Left kidney (tissue), 8 donors: Measurements from ENCODE around the gene WRAP73. TPM values are rescaled to one million over a fixed set of nuclear protein-coding genes. Genes with fewer than 3 reads are reported as not detected.

Experiments
- DNase-seq: peaks from one replicate; pipeline ENCODE4 v3.0.0-alpha.2; 2013
- long read RNA-seq, 8 donors: transcript quantifications; one replicate each; lab custom pipeline, GENCODE V29; 2026
- polyA plus RNA-seq: library from polyadenylated mRNA; unstranded; fragments of 120-200 nt; gene quantifications from one replicate; pipeline ENCODE4 v1.2.1, GENCODE V29; 2013; ENCODE audit not compliant: insufficient read length

WRAP73 gene, protein sequence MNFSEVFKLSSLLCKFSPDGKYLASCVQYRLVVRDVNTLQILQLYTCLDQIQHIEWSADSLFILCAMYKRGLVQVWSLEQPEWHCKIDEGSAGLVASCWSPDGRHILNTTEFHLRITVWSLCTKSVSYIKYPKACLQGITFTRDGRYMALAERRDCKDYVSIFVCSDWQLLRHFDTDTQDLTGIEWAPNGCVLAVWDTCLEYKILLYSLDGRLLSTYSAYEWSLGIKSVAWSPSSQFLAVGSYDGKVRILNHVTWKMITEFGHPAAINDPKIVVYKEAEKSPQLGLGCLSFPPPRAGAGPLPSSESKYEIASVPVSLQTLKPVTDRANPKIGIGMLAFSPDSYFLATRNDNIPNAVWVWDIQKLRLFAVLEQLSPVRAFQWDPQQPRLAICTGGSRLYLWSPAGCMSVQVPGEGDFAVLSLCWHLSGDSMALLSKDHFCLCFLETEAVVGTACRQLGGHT
- polyA plus RNA-seq, result 17.8 TPM
- long read RNA-seq, donor 1, transcript WRAP73-201 (12 exons, 1,665 nt), result major isoform, 7 of 32 reads
- long read RNA-seq, donor 1, partial matches to known transcripts, result 23 of 32 reads
- long read RNA-seq, donor 1, other reads (novel, unspliced or antisense), result 0 of 32 reads
- long read RNA-seq, donor 2, partial matches to known transcripts, result 0 of 3 reads
- long read RNA-seq, donor 2, other reads (novel, unspliced or antisense), result 0 of 3 reads
- long read RNA-seq, donor 3, partial matches to known transcripts, result 11 of 13 reads
- long read RNA-seq, donor 3, other reads (novel, unspliced or antisense), result 0 of 13 reads
- long read RNA-seq, donor 4, result 0 reads
- long read RNA-seq, donor 5, transcript WRAP73-201 (12 exons, 1,665 nt), result major isoform, 12 of 31 reads
- long read RNA-seq, donor 5, partial matches to known transcripts, result 15 of 31 reads
- long read RNA-seq, donor 5, other reads (novel, unspliced or antisense), result 0 of 31 reads
- long read RNA-seq, donor 6, transcript WRAP73-201 (12 exons, 1,665 nt), result major isoform, 5 of 16 reads
- long read RNA-seq, donor 6, partial matches to known transcripts, result 11 of 16 reads
- long read RNA-seq, donor 6, other reads (novel, unspliced or antisense), result 0 of 16 reads
- long read RNA-seq, donor 7, partial matches to known transcripts, result 10 of 16 reads
- long read RNA-seq, donor 7, other reads (novel, unspliced or antisense), result 0 of 16 reads
- long read RNA-seq, donor 8, partial matches to known transcripts, result 5 of 10 reads
- long read RNA-seq, donor 8, other reads (novel, unspliced or antisense), result 0 of 10 reads

DNA sequence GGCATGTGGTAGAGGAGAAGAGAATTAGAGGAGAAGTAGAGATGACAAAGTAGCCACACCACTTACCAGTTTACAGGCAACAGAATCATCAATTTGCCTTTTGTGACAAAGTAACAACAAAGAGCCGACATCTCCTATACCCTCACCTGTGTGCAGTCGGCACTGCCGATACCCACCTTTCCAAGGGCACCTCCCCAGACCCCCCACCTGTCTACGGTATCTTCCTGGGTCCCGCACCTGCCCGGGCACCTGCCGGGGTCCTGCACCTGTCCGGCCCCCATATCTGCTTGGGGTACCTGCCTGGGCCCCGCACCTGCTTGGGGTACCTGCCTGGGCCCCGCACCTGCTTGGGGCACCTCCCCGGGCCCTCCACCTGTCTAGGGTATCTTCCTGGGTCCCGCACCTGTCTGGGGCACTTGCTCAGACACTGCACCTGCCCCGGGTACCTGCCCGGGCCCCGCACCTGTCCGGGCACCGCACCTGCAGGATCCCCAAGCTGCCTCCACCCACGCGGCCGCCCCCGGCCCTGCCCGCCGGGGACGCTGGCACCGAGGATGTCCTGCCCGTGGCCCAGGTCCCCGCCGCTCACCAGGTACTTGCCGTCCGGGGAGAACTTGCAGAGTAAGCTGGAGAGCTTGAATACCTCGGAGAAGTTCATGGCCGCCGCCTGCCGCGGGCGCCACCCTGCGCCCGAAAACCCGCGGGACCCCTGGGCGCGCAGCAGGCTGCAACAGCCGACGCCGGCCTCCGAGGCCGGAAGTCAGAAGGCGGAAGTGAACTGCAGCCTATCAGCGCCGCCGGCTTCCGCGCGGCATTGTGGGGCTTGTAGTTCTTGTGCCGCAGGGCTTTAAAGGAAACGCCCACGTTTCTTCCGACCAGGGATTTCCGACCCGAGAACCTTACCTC is at the start of gene WRAP73:
TSS of gene WRAP73 (minus strand) at position 762 of the 906 bp plus-strand sequence. CDS start at position 658, 104 bp downstream.
- DNase-seq, result peak; percentile 86

DNA sequence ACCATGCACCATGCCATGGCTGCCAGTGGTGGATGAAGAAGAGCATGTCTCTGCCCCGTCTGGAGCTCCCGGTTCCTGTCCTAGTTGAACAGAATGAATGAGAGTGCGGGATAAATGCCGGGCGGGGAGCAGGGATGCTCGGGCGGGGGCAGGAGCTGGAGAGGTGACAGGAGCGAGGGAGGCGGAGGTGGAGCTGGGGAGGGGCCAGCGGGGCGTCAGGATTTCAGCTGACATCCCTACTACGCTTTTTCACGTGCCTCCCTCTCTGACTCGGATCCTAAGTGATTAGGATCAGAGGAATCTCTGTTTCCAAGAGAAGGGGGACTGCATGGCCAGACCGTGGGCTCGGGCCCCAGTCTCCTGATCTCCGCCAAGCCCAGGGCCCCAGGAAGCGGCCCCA is 49.7 kb upstream of the WRAP73 start:
- no peak for DNase-seq

DNA sequence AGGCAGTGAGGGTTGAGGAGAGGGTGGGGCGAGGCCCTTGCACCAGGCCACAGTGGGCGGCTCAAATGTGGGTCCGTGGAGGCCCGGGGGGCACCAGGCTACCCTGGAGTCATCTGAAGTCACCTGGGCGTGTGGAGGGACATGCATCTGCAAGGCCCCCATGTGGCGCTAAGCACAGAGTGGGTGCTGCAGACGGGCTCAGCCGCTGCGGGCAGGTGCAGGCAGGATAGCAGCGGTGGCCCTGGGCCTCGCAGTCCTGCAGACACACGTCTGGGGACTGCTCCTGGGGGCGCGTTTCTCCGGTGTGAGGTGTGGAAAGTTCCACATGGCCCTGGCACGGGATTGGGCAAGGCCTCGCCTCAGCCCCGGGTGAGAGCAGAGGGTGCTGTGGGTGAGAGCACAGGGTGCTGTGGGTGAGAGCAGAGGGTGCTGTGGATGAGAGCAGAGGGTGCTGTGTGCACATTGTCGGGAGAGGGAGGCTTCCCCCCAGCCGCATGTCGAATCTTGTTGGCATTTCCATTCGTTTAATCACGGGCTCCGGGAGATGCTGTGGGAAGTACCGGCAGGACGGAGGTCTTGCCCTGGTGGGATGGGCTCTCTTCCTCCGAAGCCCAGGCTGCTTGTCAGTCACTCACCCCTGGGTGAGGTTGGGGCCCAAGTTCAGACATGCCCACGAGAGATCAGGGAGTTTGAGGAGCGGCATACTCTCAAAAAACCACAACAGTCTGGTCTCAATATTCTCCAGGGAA is 48.9 kb upstream of the WRAP73 start:
- no peak for DNase-seq

DNA sequence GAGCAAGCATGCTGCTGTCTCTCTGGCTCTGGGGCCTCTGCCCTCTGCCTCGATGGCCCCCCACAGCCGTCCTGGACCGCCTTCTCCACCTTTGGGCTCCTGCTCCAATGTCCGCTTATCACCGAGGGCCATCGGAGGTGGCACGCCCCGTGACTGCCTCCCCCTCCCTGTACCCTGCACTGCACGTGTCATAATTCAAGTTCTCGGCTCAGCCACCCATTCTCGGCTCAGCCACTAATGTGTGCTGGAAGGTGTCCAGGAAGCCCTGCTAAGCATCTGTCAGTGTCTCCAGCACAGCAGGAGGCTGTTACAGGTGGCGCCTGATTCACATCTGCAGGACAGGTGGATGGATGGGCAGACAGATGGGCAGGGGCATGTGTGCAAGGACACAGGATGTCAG is 47.9 kb upstream of the WRAP73 start:
- no peak for DNase-seq

DNA sequence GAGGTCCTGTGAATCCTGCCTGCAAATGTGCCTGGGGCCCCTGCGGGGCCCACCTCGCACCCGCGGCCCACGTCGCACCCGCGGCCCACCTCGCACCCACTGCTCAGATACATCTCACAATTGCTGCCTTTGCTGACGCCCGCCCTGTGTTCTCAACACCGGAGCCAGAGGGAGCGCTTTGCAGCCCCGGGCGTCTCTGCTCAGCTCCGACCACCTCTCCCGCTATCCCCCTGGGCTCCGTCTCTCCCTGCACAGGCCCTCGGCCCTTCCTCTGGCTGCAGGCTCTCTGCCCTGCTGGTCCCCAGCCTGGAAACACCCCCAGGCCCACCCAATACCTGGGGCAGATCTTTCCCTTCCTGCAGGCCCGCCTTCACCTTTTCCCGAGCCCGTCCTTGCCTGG is 47.2 kb upstream of the WRAP73 start:
- DNase-seq, result no peak

DNA sequence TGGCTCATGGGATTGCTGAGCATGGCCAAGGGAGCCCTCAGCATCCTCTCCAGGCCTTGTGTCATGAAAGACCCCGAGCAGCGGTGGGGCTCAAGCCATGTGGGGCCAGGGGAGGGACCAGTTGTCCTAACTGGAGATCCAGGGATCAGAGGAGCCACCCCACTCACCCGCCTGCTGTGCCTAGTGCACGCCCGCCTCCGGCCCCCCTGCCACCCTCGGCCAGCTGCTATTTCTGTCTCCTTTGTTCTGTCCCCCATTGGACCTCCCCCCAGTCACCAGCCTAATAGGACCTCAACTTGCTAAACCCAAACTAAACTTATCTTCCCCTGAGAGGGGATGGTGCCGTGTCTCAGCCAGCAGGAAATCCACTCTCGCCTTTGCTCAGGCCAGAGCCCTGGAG is 46.8 kb upstream of the WRAP73 start:
- DNase-seq, result no peak

DNA sequence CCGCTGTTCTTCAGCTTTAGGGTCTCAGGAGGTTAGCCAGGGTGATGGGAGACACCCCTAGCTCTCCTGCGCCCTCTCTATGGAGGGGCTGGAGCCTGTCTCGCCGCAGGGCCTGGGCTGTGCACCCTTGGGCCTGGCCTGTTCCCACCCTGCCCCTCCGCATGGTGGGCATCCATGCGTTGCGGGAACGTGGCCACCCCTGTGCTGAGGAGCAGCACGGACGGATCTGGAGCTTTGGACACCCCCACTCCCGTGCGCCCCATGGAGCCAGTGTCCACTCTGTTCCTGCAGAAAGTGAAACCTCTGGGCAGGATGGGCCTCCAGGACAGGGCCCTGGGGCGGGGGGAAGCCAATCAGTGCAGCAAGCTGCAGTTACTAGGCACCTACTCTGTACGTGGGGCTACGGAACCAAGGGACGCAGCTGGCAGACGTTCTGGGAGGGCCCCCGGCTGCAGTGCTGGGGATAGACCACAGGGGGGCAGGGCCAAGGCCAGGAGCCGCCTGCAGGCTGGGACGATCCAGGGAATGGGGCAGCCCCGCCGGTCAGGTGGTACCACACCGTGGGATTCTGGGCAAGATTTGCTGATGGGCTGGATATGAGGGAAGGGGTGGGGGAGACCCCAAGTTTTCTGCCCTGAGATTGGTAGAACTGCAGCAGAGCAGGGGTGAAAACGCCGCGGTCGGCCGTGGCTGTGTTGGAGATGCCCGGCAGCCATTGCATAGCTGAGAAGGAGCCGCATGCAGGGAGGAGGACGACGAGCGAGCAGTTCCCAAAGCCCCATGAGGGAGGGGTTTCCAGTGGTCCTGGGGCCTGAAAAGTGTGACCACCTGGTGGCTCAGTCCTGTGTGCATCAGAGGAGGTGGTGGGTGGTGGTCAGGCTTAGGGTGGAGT is 45.7 kb upstream of the WRAP73 start:
- no peak for DNase-seq

DNA sequence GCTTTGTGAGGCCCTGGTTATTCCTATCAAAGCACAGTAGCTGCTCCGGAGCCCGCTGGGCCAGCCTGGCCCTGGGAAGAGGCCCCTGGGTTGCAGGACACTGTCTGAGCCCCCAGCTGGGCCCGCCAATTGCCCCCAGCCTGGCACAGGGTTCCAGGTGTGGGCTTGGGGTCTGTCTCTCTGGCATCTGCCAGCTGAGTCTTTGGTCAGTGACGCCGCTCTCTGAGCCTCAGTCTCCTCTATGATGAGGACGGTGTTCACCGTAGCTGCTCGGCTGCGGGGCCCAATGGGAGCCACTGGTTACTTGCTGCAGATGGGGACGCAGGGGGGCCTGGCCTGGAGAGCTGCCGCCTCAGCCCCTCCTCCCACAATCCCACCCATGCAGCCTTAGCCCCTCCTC is 43.4 kb upstream of the WRAP73 start:
- DNase-seq, result no peak

DNA sequence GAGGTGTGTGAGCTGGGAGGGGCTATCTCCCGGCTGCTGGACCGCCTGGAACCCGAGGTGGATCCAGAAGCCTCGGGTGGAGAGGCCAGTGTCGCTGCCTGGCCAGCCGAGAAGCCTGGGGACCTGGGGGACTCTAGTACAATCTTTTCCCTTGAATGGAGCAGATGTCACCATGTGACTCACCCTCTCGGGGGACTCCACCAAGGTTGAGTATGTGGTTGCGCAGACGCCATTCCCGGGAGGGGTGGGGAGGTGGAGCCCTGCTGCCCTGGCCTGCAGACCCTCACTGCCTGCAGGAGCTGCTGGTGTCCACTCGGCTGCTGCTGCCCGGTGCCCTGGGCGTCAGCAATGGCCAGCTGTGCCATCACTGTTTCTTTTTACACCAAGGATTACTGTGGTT is 42.7 kb upstream of the WRAP73 start:
- DNase-seq, result no peak

DNA sequence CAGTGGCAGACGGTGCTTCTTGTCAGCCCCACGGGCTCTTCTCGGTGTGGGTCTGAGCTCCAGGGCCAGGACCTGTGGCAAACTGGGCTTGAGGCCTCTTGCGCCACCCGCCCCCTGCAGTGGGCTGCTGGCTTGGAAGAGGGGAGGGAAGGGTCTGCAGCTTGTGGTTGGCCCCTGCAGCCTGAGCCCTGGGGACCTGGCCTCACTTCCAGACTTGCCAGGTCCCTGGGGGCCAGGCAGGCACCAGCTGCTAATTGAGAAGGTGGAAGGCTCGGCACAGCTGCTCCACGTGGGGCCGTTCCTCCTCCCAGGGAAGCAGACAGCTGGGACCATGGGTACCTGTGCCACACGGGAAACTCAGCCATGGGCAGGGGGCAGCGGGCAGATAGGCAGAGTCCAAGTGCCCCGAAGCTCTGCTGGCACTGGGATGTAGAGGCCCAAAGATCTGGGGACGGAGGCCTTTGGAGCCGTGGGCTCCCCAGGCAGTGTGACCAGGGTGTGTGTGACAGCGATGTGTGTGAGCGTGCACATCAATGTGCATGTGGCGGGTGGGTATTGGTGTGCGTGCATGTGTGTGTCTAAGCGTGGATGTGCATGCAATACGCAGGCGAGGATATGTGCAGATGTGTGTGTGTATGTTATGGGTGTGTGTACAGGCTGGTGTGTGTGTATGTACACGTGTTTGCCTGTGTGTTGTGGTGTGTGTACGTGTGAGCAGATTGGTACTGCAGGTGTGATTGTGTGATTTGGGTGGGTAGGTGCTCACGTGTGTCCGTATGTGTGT is 41.7 kb upstream of the WRAP73 start:
- DNase-seq, result no peak

DNA sequence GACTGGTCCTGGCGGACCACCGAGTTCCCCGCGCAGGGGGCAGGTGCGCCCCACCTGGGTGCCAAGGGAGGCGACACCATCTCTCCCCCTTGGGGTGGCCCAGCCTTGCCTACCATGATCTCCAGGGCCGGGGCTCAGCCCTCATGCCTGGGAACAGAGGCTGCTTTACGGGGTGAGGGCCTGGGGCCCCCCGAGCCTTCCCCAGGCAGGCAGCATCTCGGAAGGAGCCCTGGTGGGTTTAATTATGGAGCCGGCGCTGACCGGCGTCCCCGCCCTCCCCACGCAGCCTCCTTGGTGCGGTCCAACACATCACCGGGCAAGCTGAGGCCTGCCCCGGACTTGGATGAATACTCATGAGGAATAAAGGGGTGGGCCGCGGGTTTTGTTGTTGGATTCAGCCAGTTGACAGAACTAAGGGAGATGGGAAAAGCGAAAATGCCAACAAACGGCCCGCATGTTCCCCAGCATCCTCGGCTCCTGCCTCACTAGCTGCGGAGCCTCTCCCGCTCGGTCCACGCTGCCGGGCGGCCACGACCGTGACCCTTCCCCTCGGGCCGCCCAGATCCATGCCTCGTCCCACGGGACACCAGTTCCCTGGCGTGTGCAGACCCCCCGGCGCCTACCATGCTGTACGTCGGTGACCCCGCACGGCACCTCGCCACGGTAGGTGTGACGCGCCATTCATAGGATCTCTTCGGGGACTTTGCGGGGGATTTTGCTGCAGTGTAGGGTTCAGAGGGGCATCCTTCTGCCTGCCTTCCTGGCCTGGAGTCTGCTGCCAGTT is 40.6 kb upstream of the WRAP73 start:
- no peak for DNase-seq

DNA sequence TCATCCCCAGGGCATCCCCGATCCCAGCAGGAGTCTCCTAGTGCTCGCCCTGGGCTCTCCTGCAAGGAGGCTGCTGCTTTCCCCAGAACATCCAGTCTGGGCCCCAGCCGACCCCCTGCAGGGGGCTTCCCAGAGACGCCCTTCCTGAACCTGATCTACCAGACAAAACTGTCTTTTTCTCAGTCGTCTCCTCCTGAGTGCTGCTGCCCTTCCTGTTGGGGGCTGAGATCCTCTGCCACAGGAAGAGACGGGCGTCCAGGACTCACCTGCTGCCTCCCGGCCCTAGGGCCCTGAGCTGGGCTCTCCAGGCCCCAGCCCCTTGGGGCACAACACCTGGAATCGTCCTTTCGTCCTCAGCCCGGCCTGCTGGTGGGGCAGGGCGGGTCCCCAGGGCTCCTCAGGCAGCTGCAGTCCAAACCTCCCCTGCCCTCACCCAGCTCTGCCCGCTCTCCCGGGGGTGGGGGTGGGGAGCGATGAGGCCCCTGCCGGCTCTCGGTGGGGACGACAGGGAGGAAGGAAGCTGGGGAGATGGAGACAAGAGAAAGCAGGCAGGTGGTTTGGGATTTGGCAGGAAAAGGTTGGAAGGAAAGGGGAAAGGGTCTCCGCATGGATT is 39.3 kb upstream of the WRAP73 start:
- no peak for DNase-seq

DNA sequence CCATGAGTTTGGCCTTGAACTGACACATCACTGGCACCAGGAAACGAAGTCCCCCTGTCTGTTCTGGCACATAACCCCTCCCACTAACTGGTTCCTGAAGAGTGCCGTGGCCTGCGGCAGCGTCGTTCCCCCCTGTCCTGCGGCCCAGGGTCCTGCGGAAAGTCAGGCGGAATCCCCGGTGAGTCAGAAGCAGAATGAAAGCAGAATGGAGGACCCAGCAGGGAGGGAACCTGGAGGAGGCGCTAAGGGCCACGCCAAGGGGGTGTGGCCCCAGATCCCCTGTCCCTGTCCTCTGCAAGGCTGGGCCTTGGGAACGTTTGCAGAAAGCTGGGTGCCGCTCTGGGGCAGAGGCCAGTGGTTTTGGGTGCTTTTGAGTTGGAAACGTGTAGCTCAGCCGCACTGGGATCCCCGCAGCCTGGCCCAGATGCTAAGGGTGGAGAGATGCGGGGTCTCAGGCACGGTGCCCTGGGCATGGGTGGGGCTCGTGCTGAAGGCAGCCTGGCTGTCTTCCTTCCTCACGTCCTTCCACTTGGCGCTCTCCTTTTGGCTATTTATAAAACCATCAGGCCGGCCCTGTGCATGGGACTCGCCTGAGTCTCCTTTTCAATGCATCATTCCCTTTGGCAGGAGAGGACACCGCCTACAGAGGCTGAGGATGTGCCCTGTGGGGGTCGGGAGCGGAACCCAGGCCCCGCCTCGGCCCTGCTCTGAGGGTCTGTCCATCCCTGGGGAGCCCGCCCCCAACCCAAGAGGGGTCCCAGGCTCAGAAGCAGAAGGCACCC is 38.6 kb upstream of the WRAP73 start:
- DNase-seq, result no peak

DNA sequence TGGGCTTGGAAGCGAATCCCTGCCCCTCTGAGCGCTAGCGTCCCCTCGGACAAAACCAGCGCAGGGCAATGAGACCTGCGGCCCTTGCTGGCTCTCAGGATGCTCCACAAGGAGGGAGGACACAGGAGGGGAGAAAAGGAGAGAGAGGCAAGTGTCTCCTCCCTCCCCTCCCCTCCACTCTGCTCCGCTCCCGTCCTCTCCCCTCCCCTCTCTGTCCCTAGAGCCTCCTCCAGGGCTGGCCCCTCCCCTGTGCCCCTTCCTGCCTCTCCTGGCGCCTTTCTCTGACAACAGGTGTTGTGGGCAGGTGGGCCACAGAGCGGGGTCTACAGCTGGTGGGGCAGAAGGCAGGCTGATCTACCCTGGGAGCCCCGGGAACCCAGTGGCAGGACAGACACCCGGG is 37.6 kb upstream of the WRAP73 start:
- no peak for DNase-seq

DNA sequence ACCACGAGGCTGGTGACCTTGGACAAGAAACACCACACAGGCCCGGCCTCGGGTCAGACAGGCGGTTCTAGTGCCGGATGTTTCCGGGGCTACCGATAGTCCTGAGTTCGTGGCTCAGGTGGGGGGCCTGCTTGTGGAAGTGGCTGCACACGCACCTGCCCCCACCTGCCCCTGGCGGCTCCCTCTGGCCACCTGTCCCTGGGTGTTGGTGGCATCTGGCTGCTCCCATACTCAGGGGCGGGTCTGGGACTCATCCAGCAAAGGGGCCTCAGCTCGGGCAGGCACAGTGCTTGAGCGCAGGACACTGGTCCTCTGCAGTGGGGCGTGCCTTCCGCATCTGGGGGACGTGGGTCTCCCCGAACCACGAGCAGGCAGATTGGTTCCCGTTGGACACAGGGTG is 36.0 kb upstream of the WRAP73 start:
- no peak for DNase-seq

DNA sequence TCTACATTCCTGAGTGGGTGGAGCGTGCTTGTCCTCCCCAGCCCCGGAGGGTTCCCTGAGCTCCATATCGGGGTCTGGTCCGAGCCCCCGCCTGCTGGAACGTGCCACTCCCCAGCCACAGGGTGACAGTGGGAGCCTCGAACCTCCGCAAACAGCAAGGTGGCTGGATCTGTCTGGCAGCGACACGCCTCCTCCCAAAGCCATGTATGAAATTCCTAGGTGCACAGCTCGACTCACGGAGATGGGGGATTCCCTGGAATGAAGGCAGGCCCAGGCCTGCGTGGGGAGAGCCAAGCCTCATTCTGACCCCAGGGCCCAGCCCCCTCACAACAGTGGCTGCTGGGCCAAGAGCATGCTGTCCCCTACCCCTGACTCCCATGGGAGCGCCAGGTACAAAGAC is 35.3 kb upstream of the WRAP73 start:
- no peak for DNase-seq

DNA sequence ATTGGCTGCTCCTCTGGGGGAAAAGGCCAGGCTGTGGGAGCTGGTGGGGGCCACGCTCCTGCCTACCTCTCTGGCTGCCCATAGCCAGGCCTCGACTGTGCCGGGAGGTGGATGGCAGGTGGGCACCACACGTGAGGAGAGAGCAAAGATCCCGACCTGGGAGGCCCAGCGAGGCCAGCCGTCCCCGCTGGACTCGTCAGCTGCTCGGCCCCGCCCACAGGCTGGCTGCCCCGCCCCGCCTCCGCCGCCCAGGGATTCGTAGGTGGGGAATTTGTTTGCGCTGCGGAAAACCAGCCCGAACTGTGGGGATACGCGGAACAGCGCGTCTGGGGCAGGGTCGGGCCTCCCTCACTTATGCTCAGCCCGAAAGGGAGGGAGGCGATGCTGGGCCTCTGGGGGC is 34.1 kb upstream of the WRAP73 start:
- DNase-seq, result no peak
